Duodenal mucosa (tissue), 2 donors: ENCODE results near the gene MAP1B.

Experiments used
- H3K27ac ChIP-seq: one replicate; pipeline ENCODE4 v1.7.0; 2013; ENCODE audit warnings: low read depth, low read length
- H3K27me3 ChIP-seq, 2 donors: one replicate each; pipeline ENCODE4 v1.7.0; 2013; ENCODE audit warnings: low read length in 2 of 2, control low read depth in 1 of 2; ENCODE audit not compliant: insufficient read depth in 2 of 2, control insufficient read depth in 1 of 2
- H3K36me3 ChIP-seq, 2 donors: one replicate each; pipeline ENCODE4 v1.7.0; 2013; ENCODE audit warnings: low read length in 2 of 2, control low read depth in 1 of 2; ENCODE audit not compliant: insufficient read depth in 2 of 2, control insufficient read depth in 1 of 2
- H3K4me1 ChIP-seq, 2 donors: one replicate each; pipeline ENCODE4 v1.7.0; 2013; ENCODE audit warnings: low read length in 2 of 2, control low read depth in 1 of 2; ENCODE audit not compliant: insufficient read depth in 2 of 2, control insufficient read depth in 1 of 2
- H3K4me3 ChIP-seq, 2 donors: one replicate each; pipeline ENCODE4 v1.7.0; 2013; ENCODE audit warnings: low read length in 2 of 2, low read depth in 1 of 2
- H3K9ac ChIP-seq, 2 donors: one replicate each; pipeline ENCODE4 v1.7.0; 2013; ENCODE audit warnings: low read length in 2 of 2, low read depth in 1 of 2
- H3K9me3 ChIP-seq, 2 donors: one replicate each; pipeline ENCODE4 v1.7.0; 2013; ENCODE audit warnings: low read length in 2 of 2, control low read depth in 1 of 2; ENCODE audit not compliant: control insufficient read depth in 1 of 2

Gene MAP1B

GRCh38 chr5:72228960-72229359, 121.7 kb downstream of the MAP1B start:
- peaks cover 5 to 46% of the 10 kb centered on the region in 2 donors for H3K36me3 ChIP-seq

GRCh38 chr5:72231991-72232703, 124.9 kb downstream of the MAP1B start:
- H3K4me1 ChIP-seq = no peaks in the 10 kb centered on the region
- H3K36me3 ChIP-seq = peaks cover 0 to 26% of the 10 kb centered on the region in 2 donors

More at GRCh38 chr5:72228960-72229359, 121.7 kb downstream of the MAP1B start:
- H3K27me3 ChIP-seq = no peaks in the 10 kb centered on the region
- H3K4me1 ChIP-seq = no peaks in the 10 kb centered on the region
- H3K4me3 ChIP-seq = no peak overlapping the region
- no peaks in the 10 kb centered on the region for H3K9me3 ChIP-seq
- no peak overlapping the region for H3K9ac ChIP-seq
- no peak overlapping the region for H3K27ac ChIP-seq

GRCh38 chr5:72232838-72233237, 125.6 kb downstream of the MAP1B start:
- Histone ChIP-seq H3K27me3 (no peaks in the 10 kb centered on the region), H3K4me1 (no peaks in the 10 kb centered on the region), H3K36me3 (peaks cover 0 to 28% of the 10 kb centered on the region in 2 donors)

More at GRCh38 chr5:72231991-72232703, 124.9 kb downstream of the MAP1B start:
- H3K9me3 ChIP-seq = no peaks in the 10 kb centered on the region
- H3K4me3 ChIP-seq = no peak overlapping the region
- no peaks in the 10 kb centered on the region for H3K27me3 ChIP-seq
- no peak overlapping the region for H3K9ac ChIP-seq
- H3K27ac ChIP-seq = no peak overlapping the region

GRCh38 chr5:72233835-72234234, 126.6 kb downstream of the MAP1B start:
- Histone ChIP-seq H3K9ac (no peak overlapping the region), H3K4me1 (no peaks in the 10 kb centered on the region), H3K4me3 (no peak overlapping the region), H3K9me3 (no peaks in the 10 kb centered on the region), H3K36me3 (peaks cover 0 to 30% of the 10 kb centered on the region in 2 donors), H3K27ac (no peak overlapping the region), H3K27me3 (no peaks in the 10 kb centered on the region)

More at GRCh38 chr5:72232838-72233237, 125.6 kb downstream of the MAP1B start:
- H3K27ac ChIP-seq = no peak overlapping the region
- H3K9me3 ChIP-seq = no peaks in the 10 kb centered on the region
- H3K4me3 ChIP-seq = no peak overlapping the region
- H3K9ac ChIP-seq = no peak overlapping the region

- H3K9ac ChIP-seq = no peak overlapping the region
- no peak overlapping the region for H3K27ac ChIP-seq
- H3K27me3 ChIP-seq = no peaks in the 10 kb centered on the region
- H3K4me1 ChIP-seq = no peaks in the 10 kb centered on the region
- no peaks in the 10 kb centered on the region for H3K9me3 ChIP-seq
- H3K4me3 ChIP-seq = no peak overlapping the region
- H3K36me3 ChIP-seq = peaks cover 0 to 30% of the 10 kb centered on the region in 2 donors
Measured at GRCh38 chr5:72234265-72234700, 127.0 kb downstream of the MAP1B start.

GRCh38 chr5:72234868-72235267, 127.6 kb downstream of the MAP1B start:
- H3K36me3 ChIP-seq = peaks cover 0 to 30% of the 10 kb centered on the region in 2 donors
- no peaks in the 10 kb centered on the region for H3K4me1 ChIP-seq
- no peak overlapping the region for H3K9ac ChIP-seq
- no peaks in the 10 kb centered on the region for H3K9me3 ChIP-seq
- H3K27ac ChIP-seq = no peak overlapping the region
- no peak overlapping the region for H3K4me3 ChIP-seq
- no peaks in the 10 kb centered on the region for H3K27me3 ChIP-seq

GRCh38 chr5:72235725-72236124, 128.4 kb downstream of the MAP1B start:
- H3K27me3 ChIP-seq = no peaks in the 10 kb centered on the region
- H3K36me3 ChIP-seq = peaks cover 0 to 28% of the 10 kb centered on the region in 2 donors
- no peaks in the 10 kb centered on the region for H3K4me1 ChIP-seq
- no peak overlapping the region for H3K9ac ChIP-seq
- H3K9me3 ChIP-seq = no peaks in the 10 kb centered on the region
- no peak overlapping the region for H3K4me3 ChIP-seq
- no peak overlapping the region for H3K27ac ChIP-seq

- H3K4me3 ChIP-seq = no peak overlapping the region
- H3K36me3 ChIP-seq = peaks cover 0 to 15% of the 10 kb centered on the region in 2 donors
- H3K4me1 ChIP-seq = peaks cover 0 to 5% of the 10 kb centered on the region in 2 donors
- no peak overlapping the region for H3K27ac ChIP-seq
- no peak overlapping the region for H3K9ac ChIP-seq
- no peaks in the 10 kb centered on the region for H3K27me3 ChIP-seq
- no peaks in the 10 kb centered on the region for H3K9me3 ChIP-seq
Measured at GRCh38 chr5:72237415-72237814, 130.1 kb downstream of the MAP1B start.

- Histone ChIP-seq H3K9me3 (no peaks in the 10 kb centered on the region), H3K9ac (no peak overlapping the region), H3K27ac (no peak overlapping the region), H3K4me3 (no peak overlapping the region), H3K4me1 (peaks cover 0 to 5% of the 10 kb centered on the region in 2 donors), H3K27me3 (no peaks in the 10 kb centered on the region), H3K36me3 (peaks cover 0 to 15% of the 10 kb centered on the region in 2 donors)
Measured at GRCh38 chr5:72237879-72238278, 130.6 kb downstream of the MAP1B start.

GRCh38 chr5:72238712-72239445, 131.6 kb downstream of the MAP1B start:
- Histone ChIP-seq H3K4me1 (peaks cover 0 to 5% of the 10 kb centered on the region in 2 donors), H3K27me3 (no peaks in the 10 kb centered on the region), H3K27ac (no peak overlapping the region), H3K9me3 (no peaks in the 10 kb centered on the region), H3K4me3 (no peak overlapping the region), H3K9ac (no peak overlapping the region), H3K36me3 (peaks cover 0 to 15% of the 10 kb centered on the region in 2 donors)
